ENCODE measurements around the gene ADCY9.

GRCh38 chr16:4070936-4071335 lies 45.3 kb downstream of the ADCY9 start:
- TF ChIP-seq CTCF (IDR thresholded peaks at IDR 0.05; ENCODE audit: insufficient read depth, low read length) (no peak), POLR2AphosphoS5 (IDR thresholded peaks at IDR 0.05; ENCODE audit: low read depth) (no peak), GABPA (IDR thresholded peaks at IDR 0.05; ENCODE audit: low read depth) (no peak), REST (IDR thresholded peaks at IDR 0.05; ENCODE audit: insufficient replicate concordance, low read depth) (no peak), SPI1 (IDR thresholded peaks at IDR 0.05; ENCODE audit: borderline replicate concordance, low read depth) (no peak)
